ENCODE measurements around the gene WRNIP1. TPM values are rescaled to one million over a fixed set of nuclear protein-coding genes. Genes with fewer than 3 reads are reported as not detected.

The WRNIP1 gene
- total RNA-seq, 2 experiments from 2014 or later: 36.1 to 36.6 TPM

- H3K9me3 Mint-ChIP-seq: no peaks in the 10 kb centered on the region
- no peaks in the 10 kb centered on the region for H3K36me3 Mint-ChIP-seq (ENCODE audit: low read depth)
- DNase-seq (no peak), ATAC-seq (no peak)
- H3K4me1 Mint-ChIP-seq (ENCODE audit: low read depth): peaks cover 52% of the 10 kb centered on the region
- POLR2A ChIA-PET: no interaction called here
- H3K4me3 Mint-ChIP-seq: no peak overlapping the region
- TF ChIP-seq CTCF (IDR thresholded peaks at IDR 0.05): no peak
- H3K27me3 Mint-ChIP-seq: no peaks in the 10 kb centered on the region
- CTCF ChIA-PET: interaction anchor here (1.5 to 7.6 kb wide), 2 partner anchors 136 to 194 kb away, joined by 6 to 84 read pairs; no protein-coding TSS in a partner anchor
- intact Hi-C loops (cut with micrococcal nuclease): no loop called here
- H3K27ac Mint-ChIP-seq: no peak overlapping the region
Measured at GRCh38 chr6:2796861-2797260, 31.7 kb downstream of the WRNIP1 start.

GRCh38 chr6:2797564-2798031 is 32.4 kb downstream of the WRNIP1 start:
- ATAC-seq (no peak), DNase-seq (no peak)
- POLR2A ChIA-PET: interaction anchor here (1.2 to 1.9 kb wide), 2 partner anchors 37 to 44 kb away, joined by 3 to 4 read pairs; partner anchors contain the start of gene SERPINB1
- H3K4me3 Mint-ChIP-seq: no peak overlapping the region
- no peak overlapping the region for H3K27ac Mint-ChIP-seq
- H3K27me3 Mint-ChIP-seq: no peaks in the 10 kb centered on the region
- no peaks in the 10 kb centered on the region for H3K9me3 Mint-ChIP-seq
- intact Hi-C loops (cut with micrococcal nuclease): no loop called here
- no peaks in the 10 kb centered on the region for H3K36me3 Mint-ChIP-seq (ENCODE audit: low read depth)
- no peak for TF ChIP-seq CTCF (IDR thresholded peaks at IDR 0.05)
- peaks cover 47% of the 10 kb centered on the region for H3K4me1 Mint-ChIP-seq (ENCODE audit: low read depth)
- CTCF ChIA-PET: interaction anchor here (0.6 to 7.6 kb wide), 4 partner anchors 21 to 136 kb away, joined by 3 to 84 read pairs (median 4); no protein-coding TSS in a partner anchor

- Mint-ChIP-seq H3K27ac (no peak overlapping the region), H3K27me3 (no peaks in the 10 kb centered on the region), H3K4me1 (ENCODE audit: low read depth) (peaks cover 37% of the 10 kb centered on the region), H3K4me3 (no peak overlapping the region), H3K9me3 (no peaks in the 10 kb centered on the region), H3K36me3 (ENCODE audit: low read depth) (no peaks in the 10 kb centered on the region)
- DNase-seq: no peak
- TF ChIP-seq CTCF (IDR thresholded peaks at IDR 0.05): no peak
- intact Hi-C loops (cut with micrococcal nuclease): no loop called here
- ChIA-PET CTCF (interaction anchor here (0.8 to 2.2 kb wide), 5 partner anchors 15 to 134 kb away, joined by 3 to 5 read pairs (median 4); no protein-coding TSS in a partner anchor), POLR2A (interaction anchor here (1.2 to 1.9 kb wide), 2 partner anchors 36 to 43 kb away, joined by 3 to 4 read pairs; partner anchors contain the start of gene SERPINB1)
- ATAC-seq: no peak
Measured at GRCh38 chr6:2798586-2799134, 33.5 kb downstream of the WRNIP1 start.

- Mint-ChIP-seq H3K27ac (peak overlapping the region; percentile 43), H3K4me3 (no peak overlapping the region), H3K4me1 (ENCODE audit: low read depth) (peaks cover 31% of the 10 kb centered on the region), H3K27me3 (no peaks in the 10 kb centered on the region), H3K9me3 (no peaks in the 10 kb centered on the region), H3K36me3 (ENCODE audit: low read depth) (no peaks in the 10 kb centered on the region)
- ChIA-PET POLR2A (interaction anchor here (0.8 to 1.3 kb wide), 4 partner anchors 9 to 55 kb away, joined by 3 to 4 read pairs (median 3); partner anchors contain the start of gene SERPINB1), CTCF (interaction anchor here (0.7 to 2.2 kb wide), 3 partner anchors 8 to 31 kb away, joined by 4 to 5 read pairs (median 4); no protein-coding TSS in a partner anchor)
- intact Hi-C loops (cut with micrococcal nuclease): no loop called here
- TF ChIP-seq CTCF (IDR thresholded peaks at IDR 0.05): no peak
- ATAC-seq (peak; percentile 81), DNase-seq (peak; percentile 46)
Measured at GRCh38 chr6:2799936-2800527, 34.8 kb downstream of the WRNIP1 start.
